Fibroblast of mammary gland (primary cell): ENCODE results near the gene DCC.
A peak's percentile ranks its signal among the peaks of the same experiment; 100 is the strongest.

Experiments
- DNase-seq: peaks from one replicate; pipeline ENCODE4 v3.0.0-alpha.2; 2010; ENCODE audit warnings: low read depth
- H3K4me3 ChIP-seq: 2 replicates; pipeline ENCODE4 v1.5.1; 2011; ENCODE audit warnings: low read depth, mild to moderate bottlenecking, low read length, moderate library complexity; ENCODE audit not compliant: control insufficient read depth
- TF ChIP-seq, protein P1 (sequence below): conservative IDR thresholded peaks from 2 replicates; pipeline ENCODE4 v1.5.1; 2011; ENCODE audit warnings: low read depth, low read length, inconsistent platforms; ENCODE audit not compliant: control insufficient read depth, insufficient read depth

DCC gene, protein sequence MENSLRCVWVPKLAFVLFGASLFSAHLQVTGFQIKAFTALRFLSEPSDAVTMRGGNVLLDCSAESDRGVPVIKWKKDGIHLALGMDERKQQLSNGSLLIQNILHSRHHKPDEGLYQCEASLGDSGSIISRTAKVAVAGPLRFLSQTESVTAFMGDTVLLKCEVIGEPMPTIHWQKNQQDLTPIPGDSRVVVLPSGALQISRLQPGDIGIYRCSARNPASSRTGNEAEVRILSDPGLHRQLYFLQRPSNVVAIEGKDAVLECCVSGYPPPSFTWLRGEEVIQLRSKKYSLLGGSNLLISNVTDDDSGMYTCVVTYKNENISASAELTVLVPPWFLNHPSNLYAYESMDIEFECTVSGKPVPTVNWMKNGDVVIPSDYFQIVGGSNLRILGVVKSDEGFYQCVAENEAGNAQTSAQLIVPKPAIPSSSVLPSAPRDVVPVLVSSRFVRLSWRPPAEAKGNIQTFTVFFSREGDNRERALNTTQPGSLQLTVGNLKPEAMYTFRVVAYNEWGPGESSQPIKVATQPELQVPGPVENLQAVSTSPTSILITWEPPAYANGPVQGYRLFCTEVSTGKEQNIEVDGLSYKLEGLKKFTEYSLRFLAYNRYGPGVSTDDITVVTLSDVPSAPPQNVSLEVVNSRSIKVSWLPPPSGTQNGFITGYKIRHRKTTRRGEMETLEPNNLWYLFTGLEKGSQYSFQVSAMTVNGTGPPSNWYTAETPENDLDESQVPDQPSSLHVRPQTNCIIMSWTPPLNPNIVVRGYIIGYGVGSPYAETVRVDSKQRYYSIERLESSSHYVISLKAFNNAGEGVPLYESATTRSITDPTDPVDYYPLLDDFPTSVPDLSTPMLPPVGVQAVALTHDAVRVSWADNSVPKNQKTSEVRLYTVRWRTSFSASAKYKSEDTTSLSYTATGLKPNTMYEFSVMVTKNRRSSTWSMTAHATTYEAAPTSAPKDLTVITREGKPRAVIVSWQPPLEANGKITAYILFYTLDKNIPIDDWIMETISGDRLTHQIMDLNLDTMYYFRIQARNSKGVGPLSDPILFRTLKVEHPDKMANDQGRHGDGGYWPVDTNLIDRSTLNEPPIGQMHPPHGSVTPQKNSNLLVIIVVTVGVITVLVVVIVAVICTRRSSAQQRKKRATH (N-terminal part only)

DNA sequence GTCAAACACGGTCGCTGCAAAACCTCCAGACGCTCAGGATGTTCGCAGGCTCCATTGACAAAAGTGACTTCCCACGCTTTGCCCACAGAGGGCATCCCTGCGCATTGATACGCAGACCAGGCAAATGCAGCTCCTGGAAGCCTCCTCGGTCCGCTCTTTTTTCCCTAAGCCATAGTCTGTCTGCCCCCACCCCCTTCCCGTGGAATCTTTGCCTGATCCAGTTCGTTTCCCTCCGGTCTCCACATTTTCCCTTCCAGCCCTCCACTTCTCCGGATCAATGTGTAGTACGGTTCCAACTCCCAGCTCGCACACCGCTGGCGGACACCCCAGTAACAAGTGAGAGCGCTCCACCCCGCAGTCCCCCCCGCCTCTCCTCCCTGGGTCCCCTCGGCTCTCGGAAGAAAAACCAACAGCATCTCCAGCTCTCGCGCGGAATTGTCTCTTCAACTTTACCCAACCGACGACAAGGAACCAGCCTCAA lies at the start of gene DCC:
DCC (plus strand) TSS at position 307 of the 481 bp plus-strand sequence. CDS start 591 bp downstream, outside the sequence.
- peak; percentile 46 for DNase-seq
- TF ChIP-seq, protein P1, sequence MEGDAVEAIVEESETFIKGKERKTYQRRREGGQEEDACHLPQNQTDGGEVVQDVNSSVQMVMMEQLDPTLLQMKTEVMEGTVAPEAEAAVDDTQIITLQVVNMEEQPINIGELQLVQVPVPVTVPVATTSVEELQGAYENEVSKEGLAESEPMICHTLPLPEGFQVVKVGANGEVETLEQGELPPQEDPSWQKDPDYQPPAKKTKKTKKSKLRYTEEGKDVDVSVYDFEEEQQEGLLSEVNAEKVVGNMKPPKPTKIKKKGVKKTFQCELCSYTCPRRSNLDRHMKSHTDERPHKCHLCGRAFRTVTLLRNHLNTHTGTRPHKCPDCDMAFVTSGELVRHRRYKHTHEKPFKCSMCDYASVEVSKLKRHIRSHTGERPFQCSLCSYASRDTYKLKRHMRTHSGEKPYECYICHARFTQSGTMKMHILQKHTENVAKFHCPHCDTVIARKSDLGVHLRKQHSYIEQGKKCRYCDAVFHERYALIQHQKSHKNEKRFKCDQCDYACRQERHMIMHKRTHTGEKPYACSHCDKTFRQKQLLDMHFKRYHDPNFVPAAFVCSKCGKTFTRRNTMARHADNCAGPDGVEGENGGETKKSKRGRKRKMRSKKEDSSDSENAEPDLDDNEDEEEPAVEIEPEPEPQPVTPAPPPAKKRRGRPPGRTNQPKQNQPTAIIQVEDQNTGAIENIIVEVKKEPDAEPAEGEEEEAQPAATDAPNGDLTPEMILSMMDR = peak; percentile 35
- H3K4me3 ChIP-seq = peak within 1 kb of the TSS; percentile 3

DNA sequence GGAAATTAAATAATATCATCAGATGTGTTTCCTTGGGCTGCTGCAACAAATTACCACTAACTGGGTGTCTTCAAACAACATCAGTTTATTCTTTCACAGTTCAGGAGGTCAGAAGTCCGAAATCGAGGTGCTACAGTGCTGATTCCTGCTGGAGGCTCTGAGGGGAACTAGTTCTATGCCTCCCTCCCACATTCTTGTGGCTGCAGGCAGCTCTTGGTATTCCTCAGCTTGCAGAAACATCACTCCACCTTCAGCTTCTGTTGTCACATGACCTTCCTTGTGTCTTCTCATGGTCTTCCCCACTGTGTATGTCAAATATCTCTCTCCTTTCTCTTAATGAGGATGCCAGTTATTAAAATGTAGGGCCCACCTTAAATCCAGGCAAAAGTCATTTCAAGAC lies 29.3 kb upstream of the DCC start:
- no peak overlapping the region for H3K4me3 ChIP-seq
- TF ChIP-seq, protein P1 = no peak
- no peak for DNase-seq

DNA sequence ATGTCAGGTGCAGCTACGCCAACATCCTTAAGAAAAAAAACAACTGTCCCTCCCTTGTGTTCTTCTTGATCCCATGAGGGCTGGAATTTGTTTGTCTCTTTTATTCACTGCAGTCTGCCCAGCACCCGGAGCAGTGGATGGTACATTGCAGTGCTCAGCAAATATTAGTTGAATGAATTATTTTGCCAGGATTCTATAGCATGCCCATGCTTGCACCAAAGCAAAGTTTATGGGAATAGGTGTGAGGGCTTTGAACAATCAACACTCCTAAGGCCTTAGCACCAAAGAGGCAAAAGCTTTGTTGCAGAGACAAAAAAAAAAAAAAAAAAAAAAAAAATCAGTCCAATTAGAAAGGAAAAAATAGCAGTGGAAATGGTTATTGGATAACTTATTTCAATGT lies 28.7 kb upstream of the DCC start:
- no peak overlapping the region for H3K4me3 ChIP-seq
- TF ChIP-seq, protein P1 = no peak
- no peak for DNase-seq

DNA sequence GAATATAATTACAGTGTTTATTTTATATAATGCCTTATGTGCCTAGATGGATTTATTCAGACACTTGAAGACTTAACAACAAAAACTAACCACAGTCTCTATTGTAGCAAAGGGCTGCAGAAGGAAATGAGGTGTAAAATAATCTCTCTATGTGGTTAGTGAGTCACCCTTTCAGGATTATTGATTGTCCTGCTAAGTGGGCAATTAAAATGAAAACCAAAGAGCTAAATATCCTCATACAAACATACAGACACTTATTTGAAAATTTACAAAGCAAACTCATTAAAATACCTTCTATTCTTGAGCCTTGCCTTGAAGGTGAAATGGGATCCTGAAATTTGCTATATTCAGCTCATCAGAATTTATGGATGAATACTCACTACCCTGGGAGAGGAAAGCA lies 27.7 kb upstream of the DCC start:
- no peak for DNase-seq
- H3K4me3 ChIP-seq = no peak overlapping the region
- TF ChIP-seq, protein P1 = no peak

DNA sequence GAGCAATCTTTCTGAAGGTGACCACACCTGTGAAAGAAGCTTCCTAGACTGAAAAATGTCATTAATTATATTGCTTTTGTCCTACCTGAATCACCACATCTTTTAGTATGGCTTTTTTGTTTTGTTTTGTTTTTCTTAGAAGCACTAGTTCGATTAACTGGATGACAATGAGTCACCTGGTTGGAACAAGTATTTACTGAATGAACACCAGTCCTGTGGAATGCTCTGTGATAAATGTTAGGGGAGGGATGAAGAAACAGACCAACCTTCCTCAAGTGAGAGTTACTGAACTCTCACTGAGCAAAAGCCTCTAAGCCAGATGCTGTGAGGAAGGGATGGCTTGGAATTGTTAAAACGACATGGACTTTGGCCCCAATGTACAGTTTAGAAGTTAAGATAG lies 26.8 kb upstream of the DCC start:
- no peak for DNase-seq
- H3K4me3 ChIP-seq = no peak overlapping the region
- TF ChIP-seq, protein P1 = no peak

DNA sequence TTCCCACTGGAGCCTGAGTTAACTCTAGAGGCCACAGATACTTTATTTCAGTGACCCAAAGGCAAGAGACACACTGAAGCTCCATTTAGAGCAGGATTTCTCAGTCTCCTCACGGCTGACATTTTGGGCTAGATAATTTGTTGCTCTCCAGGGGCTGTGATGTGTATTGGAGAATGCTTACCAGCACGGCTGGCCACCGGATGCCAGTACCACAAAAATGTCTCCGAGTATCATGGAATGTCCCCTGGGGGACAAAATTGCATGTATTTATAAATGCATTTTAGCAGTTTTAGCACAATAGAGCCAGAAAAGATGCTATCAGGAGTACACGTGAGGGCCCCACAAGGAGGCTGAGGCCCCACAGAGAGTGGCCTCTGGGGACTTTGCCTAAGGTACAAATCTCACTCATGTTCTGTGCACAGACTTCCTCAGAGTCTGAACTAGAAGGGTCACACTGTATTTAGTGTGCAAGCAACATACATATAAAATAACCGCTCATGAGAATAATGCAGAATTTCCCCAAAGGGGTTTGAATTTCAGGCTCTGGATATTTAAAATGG lies 20.5 kb upstream of the DCC start:
- TF ChIP-seq, protein P1 = no peak
- H3K4me3 ChIP-seq = no peak overlapping the region
- DNase-seq = peak; percentile 48
